AG09319 (cell line): ENCODE results near the gene CHMP6.

Experiments used
- DNase-seq: peaks from one replicate; pipeline ENCODE4 v3.0.0-alpha.2; 2010; ENCODE audit warnings: low read depth; ENCODE audit errors: extremely low read depth
- TF ChIP-seq, protein P1 (sequence below): IDR thresholded peaks from 2 replicates; pipeline ENCODE4 v1.5.1; 2011; ENCODE audit warnings: low read depth, mild to moderate bottlenecking, inconsistent platforms, low read length, moderate library complexity

Gene CHMP6

DNA sequence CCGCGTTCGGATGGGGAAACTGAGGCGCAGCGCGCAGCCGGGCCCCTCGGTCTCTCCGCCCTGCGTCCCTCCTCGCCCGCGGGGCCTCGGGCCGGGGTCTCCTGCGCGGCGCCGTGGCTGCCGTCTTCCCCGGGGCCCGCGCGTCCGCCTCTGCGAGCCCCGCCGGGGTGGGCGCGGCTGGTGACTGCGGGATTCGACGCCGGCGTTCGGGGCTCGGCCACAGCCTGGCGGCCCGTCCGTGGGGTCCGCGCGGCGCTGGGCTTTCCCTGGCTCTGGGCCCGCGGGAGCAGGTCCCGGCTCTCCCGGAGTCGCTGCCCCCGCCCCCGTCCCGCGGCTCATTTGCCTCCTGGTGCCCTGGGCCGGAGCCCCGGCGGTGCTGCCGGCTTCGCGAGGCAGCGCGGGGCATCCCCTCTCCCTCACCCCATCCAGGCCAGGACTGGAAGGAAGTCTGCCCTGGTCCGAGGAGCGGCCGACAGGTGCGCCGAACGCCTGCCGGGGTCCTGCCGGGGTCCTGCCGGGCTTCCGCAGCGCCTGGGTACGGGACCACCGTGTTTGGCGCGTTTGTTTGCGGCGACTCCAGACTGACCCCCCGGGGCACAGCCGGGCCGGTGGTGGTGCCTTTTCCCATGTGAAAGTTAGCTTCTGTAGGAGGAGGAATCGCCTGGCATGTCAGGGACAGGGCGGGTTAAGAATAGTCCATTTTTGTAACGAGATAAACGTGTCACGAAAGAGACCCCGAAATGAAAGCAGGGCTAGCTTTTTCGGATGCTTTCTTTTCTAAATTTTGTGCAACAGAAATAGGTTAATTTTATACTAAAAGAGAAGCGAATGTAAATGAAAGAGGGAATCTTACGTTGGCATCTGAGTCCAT, 671 bp downstream of the CHMP6 start:
- TF ChIP-seq, protein P1, sequence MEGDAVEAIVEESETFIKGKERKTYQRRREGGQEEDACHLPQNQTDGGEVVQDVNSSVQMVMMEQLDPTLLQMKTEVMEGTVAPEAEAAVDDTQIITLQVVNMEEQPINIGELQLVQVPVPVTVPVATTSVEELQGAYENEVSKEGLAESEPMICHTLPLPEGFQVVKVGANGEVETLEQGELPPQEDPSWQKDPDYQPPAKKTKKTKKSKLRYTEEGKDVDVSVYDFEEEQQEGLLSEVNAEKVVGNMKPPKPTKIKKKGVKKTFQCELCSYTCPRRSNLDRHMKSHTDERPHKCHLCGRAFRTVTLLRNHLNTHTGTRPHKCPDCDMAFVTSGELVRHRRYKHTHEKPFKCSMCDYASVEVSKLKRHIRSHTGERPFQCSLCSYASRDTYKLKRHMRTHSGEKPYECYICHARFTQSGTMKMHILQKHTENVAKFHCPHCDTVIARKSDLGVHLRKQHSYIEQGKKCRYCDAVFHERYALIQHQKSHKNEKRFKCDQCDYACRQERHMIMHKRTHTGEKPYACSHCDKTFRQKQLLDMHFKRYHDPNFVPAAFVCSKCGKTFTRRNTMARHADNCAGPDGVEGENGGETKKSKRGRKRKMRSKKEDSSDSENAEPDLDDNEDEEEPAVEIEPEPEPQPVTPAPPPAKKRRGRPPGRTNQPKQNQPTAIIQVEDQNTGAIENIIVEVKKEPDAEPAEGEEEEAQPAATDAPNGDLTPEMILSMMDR: no peak
- no peak for DNase-seq

DNA sequence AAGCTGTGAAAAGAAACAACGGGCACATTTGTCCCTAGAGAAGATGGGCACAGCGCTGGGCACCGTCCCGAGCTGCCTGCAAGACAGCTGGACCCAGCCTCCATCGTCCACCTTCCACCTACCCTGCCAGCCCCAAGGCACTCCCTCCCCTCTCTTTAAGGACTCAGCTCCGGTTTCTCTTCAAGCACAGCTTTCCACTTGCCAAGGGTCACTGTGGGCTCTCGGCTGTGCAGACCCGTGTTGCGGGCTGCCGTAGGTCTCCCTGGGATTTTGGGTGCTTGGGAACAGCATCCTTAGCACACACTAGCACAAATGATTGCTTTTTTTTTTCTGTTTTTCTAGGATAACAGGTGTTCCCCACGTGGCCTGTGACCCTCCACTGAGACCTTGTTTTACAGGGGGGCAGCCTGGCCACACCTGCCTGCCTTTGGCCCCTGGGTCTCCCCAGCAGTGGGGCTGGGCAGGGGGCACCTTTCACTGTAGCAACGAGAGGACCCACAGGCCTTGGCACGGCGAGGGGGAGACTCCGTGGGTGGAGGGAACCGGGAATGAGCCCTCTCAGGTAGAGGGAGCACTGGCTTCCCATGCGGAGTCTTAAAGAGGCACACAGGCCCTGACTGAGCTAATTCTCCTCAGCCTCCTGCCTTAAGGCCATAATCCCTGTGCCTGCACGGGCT, 1.4 kb downstream of the CHMP6 start:
- TF ChIP-seq, protein P1: no peak
- DNase-seq: no peak

DNA sequence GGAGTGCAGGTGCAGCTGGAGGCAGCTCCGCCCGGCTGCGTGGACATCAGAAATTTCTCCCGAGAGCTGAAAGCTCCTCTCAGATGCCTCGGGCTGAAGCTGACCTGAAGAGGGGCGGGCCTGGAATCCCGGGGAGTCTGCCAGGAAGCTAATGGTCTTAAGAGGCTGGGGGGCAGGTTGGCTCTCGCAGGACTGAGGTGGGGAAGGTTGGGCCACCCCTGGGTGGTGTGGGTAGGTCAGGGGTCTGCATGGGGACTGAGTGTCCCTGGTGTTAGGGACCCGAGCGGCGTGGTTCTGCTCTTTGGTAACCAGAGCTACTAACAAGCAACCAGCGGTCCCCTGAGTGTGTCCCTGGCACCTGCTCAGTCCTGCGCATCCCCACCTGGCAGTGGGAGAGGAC, 3.5 kb downstream of the CHMP6 start:
- TF ChIP-seq, protein P1: no peak
- DNase-seq: no peak

DNA sequence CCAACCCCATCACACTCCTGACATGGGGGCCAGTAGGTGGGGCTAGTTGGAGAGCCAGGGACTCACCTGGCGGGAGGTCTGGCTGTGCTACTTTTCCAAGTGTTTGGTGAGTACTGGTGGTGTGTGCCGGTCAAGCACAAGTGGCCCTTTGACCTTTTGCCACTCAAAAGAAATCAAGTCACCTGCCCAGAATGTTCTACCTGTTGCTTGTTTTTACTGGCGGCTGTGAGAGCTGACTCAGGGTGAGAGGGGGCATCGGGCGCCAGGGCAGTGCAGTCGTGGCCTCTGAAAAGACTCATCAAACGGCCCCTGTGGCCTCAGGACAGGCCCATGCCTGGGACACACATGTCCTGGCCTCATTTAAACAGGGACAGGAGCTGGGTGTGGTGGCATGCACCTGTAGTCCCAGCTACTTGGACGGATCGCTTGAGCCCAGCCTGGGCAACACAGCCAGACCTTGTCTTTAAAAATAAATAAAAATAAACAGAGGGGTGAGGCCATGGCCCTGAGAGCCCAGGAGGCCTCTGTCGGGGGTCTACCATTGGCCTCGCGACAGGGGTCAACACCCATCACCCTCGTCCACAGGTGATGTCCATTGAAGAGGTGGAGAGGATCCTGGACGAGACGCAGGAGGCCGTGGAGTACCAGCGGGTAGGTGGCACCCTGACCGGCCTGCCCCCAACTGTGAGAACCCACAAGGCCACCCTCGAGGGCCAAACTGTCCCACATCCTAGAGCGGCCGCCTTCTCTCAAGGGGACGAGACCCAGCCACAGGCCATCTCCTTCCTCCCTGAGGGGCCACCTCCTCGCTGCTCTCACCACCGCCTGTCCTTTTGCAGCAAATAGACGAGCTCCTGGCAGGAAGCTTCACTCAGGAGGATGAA, 5.0 kb downstream of the CHMP6 start:
- TF ChIP-seq, protein P1: no peak
- no peak for DNase-seq

DNA sequence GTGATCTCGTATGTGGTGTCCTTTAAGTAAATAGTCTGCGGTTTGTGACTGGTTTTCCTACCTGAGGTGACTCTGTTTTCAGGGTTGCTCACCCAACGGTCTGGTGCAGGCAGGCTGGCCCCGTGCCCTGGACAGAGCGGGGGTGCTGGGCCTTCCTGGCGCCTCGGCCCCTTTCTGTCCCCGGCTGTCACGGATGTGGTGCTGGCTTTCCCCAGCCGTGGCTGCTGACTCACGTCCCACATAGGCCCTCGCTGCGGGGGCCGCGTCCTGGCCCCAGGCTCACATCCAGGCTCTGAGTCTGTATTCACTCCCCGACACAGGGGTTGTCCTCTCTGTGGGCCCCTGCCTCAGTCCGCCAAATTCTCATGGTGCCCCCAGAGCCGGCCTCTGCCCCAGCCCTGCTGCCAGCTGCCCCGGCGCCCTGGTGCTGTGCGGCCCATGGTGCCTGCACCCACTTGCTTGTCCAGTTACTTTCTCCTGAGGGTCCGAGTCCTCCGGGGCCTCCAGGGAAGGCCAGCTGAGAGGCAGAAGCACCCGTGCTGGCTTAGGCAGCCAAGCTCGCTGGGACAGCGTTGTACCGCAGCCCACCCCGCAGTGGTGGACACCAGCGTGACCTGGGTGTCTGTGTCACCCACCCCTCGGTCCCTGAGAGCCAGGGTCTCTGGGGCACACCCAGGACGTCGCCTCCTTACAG, 5.9 kb downstream of the CHMP6 start:
- TF ChIP-seq, protein P1: no peak
- DNase-seq: no peak

DNA sequence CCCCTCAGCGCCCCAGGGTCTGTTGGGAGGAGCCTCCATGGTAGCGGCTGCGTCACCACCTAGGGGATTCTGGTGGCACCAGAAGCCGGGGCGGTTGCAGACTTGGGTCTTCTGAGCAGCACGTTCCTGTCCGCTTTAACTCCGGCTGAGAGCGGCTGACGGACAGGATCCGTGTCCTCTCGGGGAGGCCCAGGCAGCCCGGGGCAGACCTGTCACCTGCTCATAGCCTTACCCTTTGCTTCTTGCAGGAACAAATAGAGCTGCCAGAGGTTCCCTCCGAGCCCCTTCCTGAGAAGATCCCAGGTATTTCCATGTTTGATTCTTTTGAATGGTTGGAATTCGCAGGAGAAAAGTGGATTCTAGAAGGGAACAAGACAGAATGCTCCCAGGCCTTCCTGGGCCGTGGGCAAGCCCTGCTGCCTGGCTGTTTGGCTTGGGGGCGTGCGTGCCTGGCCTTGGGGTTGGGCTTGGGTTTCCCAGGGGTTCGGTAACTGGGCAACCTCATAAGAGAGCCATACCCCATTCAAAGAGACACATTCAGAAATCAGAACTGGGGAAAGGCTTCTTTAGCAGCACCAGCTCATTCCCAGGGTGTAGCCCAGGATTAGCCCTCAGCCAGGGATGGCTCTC, 6.6 kb downstream of the CHMP6 start:
- DNase-seq: no peak
- TF ChIP-seq, protein P1: no peak
